C4-2B (cell line): ENCODE results near the gene RAP1A.

Experiments
- ZFX ChIP-seq: fragments of 450-650 bp; IDR thresholded peaks from 2 replicates; pipeline ENCODE4 v1.6.1; 2017
- TF ChIP-seq, protein P1 (sequence below): fragments of 450-650 bp; conservative IDR thresholded peaks from 2 replicates; pipeline ENCODE4 v1.5.1; 2017; ENCODE audit warnings: mild to moderate bottlenecking

DNA sequence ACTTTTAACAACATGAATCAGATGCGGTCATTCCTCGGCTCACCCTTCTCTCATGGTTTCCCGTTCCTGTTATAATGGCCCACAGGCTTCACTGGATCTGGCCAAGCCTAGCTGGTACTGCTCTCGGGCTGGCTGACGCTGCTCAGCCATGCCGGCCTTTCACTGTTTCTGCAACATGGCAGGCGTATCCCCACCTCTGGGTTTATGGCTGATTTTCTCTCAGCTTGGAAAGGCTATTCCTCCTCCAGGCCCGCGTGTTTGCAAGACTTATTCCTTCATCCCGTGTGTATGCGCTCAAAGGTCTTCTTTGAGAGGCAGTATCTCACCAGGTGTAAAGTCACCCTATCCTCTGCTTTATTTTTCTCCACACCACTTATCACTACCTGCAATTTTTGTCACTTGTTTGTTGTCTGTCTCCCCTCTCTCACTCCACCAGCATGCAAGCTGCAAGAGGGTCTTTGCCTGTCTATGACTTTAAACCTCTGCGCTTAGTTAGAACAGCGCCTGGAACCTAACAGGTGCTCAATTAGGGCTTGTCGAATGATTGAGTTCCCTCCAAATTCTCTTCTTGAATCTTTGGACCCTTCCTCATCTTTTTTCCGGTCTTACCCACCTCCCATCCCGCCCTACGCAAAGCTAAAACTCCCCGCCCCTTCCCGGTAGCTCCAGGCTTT is 491 bp upstream of the RAP1A start:
- TF ChIP-seq, protein P1, sequence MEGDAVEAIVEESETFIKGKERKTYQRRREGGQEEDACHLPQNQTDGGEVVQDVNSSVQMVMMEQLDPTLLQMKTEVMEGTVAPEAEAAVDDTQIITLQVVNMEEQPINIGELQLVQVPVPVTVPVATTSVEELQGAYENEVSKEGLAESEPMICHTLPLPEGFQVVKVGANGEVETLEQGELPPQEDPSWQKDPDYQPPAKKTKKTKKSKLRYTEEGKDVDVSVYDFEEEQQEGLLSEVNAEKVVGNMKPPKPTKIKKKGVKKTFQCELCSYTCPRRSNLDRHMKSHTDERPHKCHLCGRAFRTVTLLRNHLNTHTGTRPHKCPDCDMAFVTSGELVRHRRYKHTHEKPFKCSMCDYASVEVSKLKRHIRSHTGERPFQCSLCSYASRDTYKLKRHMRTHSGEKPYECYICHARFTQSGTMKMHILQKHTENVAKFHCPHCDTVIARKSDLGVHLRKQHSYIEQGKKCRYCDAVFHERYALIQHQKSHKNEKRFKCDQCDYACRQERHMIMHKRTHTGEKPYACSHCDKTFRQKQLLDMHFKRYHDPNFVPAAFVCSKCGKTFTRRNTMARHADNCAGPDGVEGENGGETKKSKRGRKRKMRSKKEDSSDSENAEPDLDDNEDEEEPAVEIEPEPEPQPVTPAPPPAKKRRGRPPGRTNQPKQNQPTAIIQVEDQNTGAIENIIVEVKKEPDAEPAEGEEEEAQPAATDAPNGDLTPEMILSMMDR = no peak
- no peak for TF ChIP-seq ZFX
